Caki2 (cell line): ENCODE data around the gene TTC39C. TPM values are rescaled to one million over a fixed set of nuclear protein-coding genes. Genes with fewer than 3 reads are reported as not detected.
"Not testable (repeated sequence)": the region's sequence is repeated elsewhere in the genome, so short reads cannot be mapped to it uniquely, and the experiment has no call there.

ENCODE experiments used
- DNase-seq: peaks from one replicate; pipeline ENCODE4 v3.0.0-alpha.2; 2015; ENCODE audit warnings: low read depth
- in situ Hi-C: cut with HindIII; loops from 2 replicates; pipeline ENCODE4 v1.10.0; 2016; ENCODE audit warnings: low sequenced_read_pairs, low pct_unique_long_range_greater_than_20kb, mixed read lengths
- total RNA-seq: library from RNA; depleted of rRNA; stranded (reverse); fragments of >200 nt; shearing (Covaris generic); gene quantifications from 2 replicates; pipeline ENCODE4 v1.2.3, GENCODE V29; 2014; ENCODE audit warnings: low replicate concordance

Gene TTC39C
- total RNA-seq, 1 experiment from 2014 or later, result 9.8 TPM

DNA sequence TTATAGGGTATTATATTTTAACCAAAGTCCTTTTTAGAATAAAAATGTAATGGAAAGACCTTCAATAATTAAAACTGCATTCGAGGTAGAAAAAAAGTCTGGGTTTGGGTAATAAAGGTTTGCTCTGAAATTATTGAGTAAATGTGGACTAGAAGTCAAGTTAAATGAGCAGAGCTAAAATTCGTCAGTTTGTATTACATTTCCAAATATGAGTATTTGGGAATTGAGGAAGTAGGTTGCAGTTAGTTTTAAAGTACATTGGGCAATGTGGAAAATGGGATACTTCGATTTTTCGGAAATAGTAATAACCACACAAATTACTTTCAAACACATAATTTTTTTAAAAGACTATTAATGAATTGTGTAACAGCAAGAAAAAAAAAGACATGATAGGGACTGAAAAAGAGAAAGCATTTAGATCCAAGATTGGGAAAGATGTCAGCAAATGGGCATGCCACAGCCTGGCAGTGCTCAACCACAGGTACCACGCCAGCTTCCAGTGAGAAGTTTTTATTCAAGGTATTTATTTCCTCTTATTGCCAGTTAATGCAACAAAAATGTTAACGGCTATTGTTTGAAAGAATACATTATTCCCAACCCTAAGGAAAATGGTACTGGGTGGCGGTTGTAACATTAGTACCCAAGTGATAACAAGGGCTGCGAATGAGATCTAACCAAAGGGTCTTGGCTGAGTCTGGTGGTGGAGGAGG is 50.0 kb downstream of the TTC39C start:
- in situ Hi-C loops, result no loop called here
- no peak for DNase-seq

DNA sequence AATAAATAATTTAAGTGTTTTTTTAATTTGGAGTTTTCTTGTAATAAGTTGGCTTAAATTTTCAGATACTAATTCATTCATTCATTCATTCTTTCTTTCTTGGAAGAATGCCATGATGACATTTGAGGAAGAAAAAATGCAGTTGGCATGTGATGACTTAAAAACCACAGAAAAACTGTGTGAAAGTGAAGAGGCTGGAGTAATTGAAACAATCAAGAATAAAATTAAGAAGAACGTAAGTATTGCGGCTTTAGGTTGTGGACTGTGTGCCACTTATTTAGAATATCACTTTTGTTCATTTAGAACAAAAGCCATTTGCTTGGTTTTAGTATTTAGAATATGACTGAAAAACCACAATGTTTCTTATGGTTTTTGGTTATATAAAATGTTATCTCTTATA is 51.4 kb downstream of the TTC39C start:
- in situ Hi-C loops, result no loop called here
- DNase-seq, result no peak

DNA sequence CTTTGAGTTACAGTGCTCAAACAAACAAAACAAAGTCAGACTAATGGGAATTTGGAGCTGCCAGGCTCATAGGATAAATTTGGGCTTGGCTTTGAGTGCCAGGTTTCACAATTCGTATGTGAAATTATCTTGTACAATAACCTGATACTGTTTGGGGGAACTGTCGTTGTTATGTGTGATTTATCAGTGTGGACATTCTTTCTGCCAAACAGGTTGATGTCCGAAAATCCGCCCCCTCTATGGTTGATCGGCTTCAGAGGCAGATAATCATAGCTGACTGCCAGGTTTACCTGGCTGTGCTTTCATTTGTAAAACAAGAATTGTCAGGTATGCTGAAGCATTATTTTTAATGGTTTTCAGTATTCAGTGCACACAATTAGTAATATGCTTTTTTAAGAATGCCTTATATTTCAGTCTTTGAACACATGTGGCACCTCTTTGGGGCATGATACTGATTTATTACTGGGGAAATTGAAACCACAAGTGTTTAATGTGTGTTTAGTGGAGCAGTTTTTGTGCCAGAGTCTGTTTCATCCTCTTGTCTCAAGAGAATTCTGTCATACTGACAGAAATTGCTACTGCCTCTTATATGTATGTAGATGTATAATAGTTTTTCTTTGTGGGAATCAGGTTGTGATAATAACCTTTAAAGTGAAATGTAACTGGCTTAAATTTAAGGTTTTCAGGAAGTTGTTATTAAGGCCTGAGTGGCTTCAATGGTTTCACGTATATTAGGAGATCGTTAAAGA is 54.6 kb downstream of the TTC39C start:
- in situ Hi-C loops, result no loop called here
- no peak for DNase-seq

DNA sequence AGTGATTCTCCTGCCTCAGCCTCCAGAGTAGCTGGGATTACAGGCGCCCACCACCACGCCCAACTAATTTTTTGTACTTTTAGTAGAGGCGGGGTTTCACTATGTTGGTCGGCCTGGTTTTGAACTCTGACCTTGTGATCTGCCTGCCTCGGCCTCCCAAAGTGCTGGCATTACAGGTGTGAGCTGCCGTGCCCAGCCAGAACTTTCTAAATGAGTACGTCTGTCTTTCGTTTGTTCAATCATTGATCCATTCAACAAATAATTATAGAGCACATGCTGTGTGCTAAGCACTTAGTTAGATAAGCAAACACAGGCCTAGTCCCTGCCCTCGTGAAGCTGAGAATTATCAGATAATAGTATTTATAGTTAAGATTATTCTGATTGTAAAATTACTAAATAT is 56.5 kb downstream of the TTC39C start:
- no peak for DNase-seq
- in situ Hi-C loops, result no loop called here

DNA sequence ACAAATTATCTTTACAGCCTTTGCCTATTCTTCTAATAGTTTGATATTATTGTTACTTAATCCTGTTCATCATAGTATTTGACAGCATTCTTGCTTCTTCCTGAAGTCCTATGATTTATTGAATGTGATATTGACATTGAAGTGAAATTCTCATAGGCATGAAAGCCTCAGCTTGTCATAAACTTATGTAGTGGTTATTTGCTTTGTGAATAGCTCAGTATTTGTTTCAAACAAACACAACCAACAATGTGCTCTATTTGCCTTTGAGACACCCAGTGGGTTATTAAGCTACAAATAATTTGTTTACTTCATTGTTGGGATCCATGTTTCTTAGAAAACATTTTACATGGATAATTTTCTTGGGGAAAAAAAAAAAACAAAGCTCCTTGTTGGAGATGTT is 57.2 kb downstream of the TTC39C start:
- no peak for DNase-seq
- in situ Hi-C loops, result no loop called here

DNA sequence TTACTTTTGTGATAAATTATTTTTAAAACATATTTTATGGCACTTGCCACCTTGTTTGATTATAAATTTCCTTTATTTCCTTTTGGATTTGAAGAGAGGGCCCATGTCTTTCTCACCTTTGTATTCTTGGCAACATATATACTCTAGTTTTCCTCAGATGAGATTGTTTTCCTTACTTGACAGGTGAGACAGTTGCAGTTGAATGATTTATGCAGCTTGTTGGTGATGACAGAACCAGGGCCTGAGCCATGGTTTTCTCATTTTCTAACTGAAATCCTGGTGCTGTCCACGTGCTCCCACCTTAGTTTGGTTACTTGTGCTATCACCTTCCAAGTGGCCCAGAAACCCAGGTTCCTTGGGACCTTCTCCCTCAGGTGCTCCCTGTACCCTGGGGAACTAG is 58.2 kb downstream of the TTC39C start:
- DNase-seq, result no peak
- in situ Hi-C loops, result no loop called here

DNA sequence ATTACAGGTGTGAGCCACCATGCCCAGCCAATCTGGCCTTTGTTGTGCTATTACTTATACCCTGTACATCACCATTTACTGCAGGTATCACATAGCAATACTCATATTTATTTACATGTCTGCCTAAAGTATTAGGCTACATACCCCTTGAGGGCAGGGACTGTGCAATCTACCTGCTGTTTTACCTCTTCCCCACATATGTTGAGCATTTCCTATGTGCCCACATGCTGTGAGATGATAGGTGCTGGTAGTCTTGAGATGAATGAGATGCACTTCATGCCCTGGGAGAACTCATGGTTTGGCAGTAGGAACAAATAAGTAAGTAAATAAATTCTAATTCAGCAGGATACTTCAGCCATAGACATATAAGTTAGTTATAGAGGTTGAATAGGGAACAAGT is 59.2 kb downstream of the TTC39C start:
- DNase-seq, result no peak
- in situ Hi-C loops, result no loop called here

DNA sequence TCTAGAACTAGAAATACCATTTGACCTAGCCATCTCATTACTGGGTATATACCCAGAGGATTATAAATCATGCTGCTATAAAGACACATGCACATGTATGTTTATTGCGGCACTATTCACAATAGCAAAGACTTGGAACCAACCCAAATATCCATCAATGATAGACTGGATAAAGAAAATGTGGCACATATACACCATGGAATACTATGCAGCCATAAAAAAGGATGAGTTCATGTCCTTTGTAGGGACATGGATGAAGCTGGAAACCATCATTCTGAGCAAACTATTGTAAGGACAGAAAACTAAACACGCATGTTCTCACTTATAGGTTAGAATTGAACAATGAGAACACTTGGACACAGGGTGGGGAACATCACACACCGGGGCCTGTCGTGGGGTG is 60.2 kb downstream of the TTC39C start:
- in situ Hi-C loops, DNase-seq: not testable (repeated sequence)

DNA sequence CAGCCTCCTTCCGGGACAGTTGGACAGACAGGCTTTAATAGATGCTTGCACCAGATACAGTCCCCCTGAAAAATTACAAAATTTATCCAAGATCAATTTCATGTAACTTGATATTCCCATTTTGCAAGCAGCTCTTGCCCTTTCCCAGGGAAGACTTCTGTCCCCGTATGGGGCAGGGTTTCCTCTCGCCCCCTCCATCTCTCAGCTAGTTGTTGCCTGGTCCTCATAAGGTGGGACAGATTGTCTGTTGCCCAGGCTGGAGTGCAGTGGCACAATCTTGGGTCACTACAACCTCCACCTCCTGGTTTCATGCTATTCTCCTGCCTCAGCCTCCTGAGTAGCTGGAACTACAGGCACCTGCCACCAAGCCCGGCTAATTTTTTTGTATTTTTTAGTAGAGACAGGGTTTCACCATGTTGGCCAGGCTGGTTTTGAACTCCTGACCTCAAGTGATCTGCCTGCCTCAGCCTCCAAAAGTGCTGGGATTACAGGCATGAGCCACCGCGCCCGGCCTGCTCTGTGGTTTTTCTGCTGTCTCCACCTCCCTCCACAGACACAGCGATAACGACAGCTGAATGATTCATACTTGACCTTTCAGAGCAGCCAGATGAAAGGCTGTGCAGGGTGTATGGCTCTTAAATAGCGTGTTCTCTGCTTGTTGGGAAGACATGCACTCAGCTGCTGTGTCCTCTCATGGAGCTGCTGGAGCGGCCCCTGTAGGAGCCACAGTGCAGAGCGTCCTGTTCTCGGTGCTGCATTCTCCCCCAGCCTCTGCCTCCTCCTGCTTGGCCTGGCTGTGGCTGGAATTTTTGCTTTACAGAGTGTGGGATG is 61.4 kb downstream of the TTC39C start:
- peak; percentile 93 for DNase-seq
- in situ Hi-C loops, result no loop called here

DNA sequence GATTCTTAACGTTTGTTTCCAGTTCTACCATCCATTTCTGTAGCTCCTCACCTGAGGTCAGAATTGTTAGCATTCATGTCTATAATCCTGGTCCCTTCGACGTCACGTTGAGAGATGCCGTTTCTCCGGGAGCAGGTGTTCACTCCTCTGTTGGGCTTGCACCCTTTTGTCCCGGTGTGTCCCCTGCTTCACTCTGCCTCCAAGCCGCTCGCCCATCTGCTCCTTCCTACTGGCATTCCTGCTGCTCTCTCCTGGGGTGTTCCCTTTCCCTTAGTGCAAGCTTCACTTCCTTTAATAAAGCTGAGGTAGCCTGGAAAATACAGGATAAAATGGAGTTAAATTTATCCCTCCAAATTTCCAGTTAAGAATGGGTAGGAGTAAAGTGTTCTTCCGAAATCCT is 62.4 kb downstream of the TTC39C start:
- in situ Hi-C loops, result no loop called here

DNA sequence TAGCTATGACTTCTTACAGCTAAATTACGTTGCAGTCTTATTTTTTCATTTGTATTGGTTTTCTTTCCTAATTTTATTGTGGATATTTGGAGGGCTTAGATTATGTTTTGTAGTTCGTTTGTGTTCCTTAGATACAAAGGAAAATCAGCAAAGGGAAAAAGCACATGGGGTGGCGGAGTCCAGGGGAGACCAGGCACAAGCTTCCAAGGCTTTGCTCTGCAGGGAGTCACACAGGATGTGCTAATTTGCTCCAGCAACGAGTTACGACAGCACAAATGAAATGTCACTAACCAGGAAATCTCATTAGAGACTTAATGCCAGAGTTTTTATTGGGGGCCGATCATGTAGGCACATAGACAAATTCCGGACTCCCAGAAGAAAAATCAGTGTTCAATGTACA is 63.8 kb downstream of the TTC39C start:
- in situ Hi-C loops, result no loop called here
- no peak for DNase-seq

More for the DNA sequence above, 62.4 kb downstream of the TTC39C start:
- no peak for DNase-seq

DNA sequence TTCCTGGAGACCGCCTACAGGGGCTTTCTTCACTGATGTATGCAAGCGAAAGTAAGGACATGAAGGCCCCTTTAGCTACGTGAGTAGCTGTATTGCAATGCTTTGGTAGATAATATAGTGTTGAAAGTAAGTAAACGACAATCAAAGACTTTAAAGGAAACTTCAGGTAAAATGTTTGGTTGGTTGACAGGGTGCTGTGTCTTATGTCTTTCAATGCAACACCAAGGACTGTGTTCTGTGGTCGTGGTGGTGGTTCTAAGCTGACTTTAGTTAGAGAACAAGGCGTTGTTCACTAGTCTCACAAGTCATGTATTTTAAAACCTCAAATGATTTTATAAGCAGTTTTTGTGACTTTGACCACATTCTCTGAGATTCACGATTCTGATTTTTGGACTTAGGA is 66.3 kb downstream of the TTC39C start:
- no peak for DNase-seq
- in situ Hi-C loops, result no loop called here

DNA sequence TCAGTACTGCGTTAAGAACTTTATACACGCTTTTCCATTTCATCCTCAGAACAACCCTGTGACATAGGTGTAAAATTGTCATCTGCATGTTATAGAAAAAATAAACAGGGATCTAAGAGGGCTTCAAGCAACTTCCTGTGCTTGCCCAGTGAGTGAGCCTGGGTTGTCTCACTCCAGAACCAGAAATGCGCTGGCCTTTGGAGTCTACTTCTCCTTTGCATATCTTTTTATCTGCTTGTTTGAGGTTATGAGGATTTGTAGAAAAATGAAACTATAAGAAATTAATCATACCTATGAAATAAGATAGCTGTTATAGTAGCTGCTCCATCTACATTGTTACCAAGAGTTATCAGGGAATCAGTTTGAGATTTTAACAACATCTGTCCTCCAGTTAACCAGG is 69.0 kb downstream of the TTC39C start:
- DNase-seq, result no peak
- in situ Hi-C loops, result no loop called here

DNA sequence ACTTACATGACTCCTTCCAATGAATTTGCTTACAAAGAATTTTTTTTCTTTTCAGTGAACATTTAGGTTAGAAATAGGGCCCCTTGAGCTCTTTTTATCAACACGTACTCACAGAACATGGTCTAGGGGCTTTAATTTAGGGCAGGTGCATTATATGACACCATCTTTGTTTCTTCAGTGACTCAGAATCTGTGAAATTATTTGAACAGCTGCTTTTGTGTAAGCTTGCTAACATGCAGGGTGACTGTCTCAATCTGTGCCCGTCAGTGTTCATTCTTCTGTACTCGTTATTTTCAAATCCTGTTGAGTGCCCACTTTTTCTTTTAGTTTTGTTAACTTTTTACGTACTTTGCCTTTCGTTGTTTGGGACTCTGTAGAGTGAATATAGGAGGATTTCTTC is 71.5 kb downstream of the TTC39C start:
- DNase-seq, result no peak
- in situ Hi-C loops, result no loop called here

DNA sequence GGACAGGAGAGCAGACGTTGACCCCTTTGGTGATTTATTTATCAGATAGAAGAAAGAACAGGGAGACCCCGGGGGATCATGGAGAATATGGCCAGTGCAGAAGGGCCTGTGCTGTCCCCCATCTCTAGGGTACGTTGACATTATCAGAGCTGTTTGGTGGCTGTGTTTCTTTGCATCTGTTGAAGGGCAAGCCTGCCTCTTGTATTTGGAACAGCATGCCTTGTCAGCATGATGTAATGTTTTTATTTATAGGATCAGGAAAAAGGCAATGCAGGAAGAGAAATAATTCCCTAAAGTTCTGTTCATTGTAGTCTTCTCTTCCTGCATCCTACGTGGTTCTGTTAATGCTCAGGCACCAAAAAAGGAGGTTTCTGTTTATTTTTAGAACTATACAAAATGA is 74.5 kb downstream of the TTC39C start:
- DNase-seq, result no peak
- in situ Hi-C loops, result no loop called here

DNA sequence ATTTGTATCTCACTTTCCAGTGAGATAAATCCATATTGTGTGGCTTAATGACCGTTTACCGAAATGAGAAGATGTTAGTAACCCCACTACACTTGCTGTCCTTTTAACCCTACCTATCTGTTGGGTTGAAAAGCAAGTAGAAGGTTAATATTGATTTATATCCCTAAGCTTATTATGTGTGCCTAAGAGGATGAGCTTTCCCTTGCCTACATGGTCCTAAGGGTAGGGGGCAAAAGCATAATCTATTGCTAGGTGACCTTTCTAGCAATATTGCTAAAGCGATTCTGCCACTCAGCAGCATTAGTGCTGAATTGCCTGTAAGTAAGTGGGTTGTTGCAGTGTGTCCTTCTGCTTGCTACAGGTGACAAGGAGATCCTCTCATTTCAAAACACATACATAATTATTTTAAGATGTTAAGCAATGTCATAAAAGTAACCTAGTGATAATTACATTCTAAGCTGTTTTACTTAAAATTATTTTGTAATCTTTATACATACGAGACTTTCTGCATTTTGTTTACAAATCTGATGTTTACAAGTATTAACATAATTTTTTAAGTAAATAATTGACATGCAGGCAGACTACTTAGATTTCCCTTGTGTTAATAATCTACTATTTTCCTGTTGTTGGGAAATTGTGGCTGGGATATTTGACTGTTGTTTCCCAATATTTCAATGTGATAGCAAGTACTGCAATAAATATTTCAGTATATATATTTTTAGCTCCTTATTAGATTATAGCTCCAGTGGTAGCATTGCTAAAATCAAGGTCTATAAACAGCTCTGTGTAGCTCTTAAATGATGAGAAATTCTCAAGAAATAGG is 75.2 kb downstream of the TTC39C start:
- in situ Hi-C loops, result no loop called here
- DNase-seq, result no peak

DNA sequence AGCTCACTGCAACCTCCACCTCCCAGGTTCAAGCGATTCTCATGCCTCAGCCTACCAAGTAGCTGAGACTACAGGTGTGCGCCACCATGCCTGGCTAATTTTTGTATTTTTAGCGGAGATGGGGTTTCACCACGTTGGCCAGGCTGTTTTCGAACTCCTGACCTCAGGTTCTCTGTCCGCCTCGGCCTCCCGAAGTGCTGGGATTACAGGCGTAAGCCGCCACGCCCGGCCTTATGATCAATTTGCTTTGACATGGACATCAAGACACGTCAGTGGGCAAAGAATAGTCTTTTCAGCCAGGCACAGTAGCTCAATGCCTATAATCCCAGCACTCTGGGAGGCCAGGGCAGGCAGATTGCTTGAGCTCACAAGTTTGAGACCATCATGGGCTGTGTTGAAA is 76.3 kb downstream of the TTC39C start:
- DNase-seq, result no peak
- in situ Hi-C loops, result no loop called here

DNA sequence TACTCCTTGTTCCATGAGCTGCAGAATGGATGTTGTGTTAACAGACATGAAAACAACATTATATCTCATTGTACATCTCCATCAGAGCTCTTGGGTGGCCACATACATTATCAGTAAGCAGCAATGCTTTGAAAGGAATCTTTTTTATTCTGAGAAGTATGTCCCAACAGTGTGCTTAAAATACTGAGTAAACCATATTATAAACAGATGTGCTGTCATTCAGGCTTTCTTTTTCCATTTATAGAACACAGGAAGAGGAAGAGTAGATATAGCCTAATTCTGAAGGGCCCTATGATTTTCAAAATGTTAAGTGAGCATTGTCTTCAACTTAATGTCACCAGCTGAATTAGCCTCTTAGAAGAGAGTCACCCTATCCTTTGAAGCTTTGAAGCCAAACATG is 80.0 kb downstream of the TTC39C start:
- no peak for DNase-seq
- in situ Hi-C loops, result no loop called here
